ENCODE measurements around the gene SLC41A3.
A peak's percentile ranks its signal among the peaks of the same experiment; 100 is the strongest.
"Not testable (repeated sequence)": the region's sequence is repeated elsewhere in the genome, so short reads cannot be mapped to it uniquely, and the experiment has no call there.

SLC41A3 gene

GRCh38 chr3:125975245-125976002 lies 108.5 kb downstream of the SLC41A3 start:
- not testable (repeated sequence) for DNase-seq

GRCh38 chr3:125971997-125972944 lies 111.7 kb downstream of the SLC41A3 start:
- peak in 1 of 2 experiments; percentile 26 for DNase-seq

GRCh38 chr3:125968701-125969592 lies 115.0 kb downstream of the SLC41A3 start, which contains the start of gene ROPN1B:
ROPN1B (plus strand) TSS chr3:125969178; CDS start chr3:125972055, 2,877 bp downstream.
- DNase-seq = not testable (repeated sequence)

GRCh38 chr3:125968121-125968520 lies 115.8 kb downstream of the SLC41A3 start:
- not testable (repeated sequence) for DNase-seq

- no peak for DNase-seq
These were observed 116.8 kb downstream of the SLC41A3 start for GRCh38 chr3:125967156-125967555.

GRCh38 chr3:125965505-125965904 lies 118.4 kb downstream of the SLC41A3 start:
- DNase-seq = no peak

GRCh38 chr3:125963834-125964233 lies 120.1 kb downstream of the SLC41A3 start:
- DNase-seq = not testable (repeated sequence)

GRCh38 chr3:125961289-125961589 lies 122.7 kb downstream of the SLC41A3 start:
- DNase-seq = no peak

- DNase-seq = no peak
These were observed 123.3 kb downstream of the SLC41A3 start for GRCh38 chr3:125960456-125961288.

GRCh38 chr3:125960066-125960424 lies 123.9 kb downstream of the SLC41A3 start:
- DNase-seq = no peak

- no peak for DNase-seq
These were observed 124.4 kb downstream of the SLC41A3 start for GRCh38 chr3:125959317-125960065.

GRCh38 chr3:125958511-125959316 lies 125.2 kb downstream of the SLC41A3 start:
- DNase-seq = no peak

- DNase-seq = no peak
These were observed 126.0 kb downstream of the SLC41A3 start for GRCh38 chr3:125957674-125958510.

GRCh38 chr3:125957020-125957419 lies 126.9 kb downstream of the SLC41A3 start:
- DNase-seq = not testable (repeated sequence)
